Liver (tissue), 9 donors: ENCODE measurements around the gene ZNF862. TPM values are rescaled to one million over a fixed set of nuclear protein-coding genes. Genes with fewer than 3 reads are reported as not detected.

ENCODE experiments used
- DNase-seq: peaks from one replicate; pipeline ENCODE4 v3.0.0-alpha.2; 2017; ENCODE audit warnings: low spot score
- H3K27ac ChIP-seq, 2 donors: one replicate each; pipeline ENCODE4 v1.7.0; 2013; ENCODE audit warnings: inconsistent platforms in 2 of 2, low read length in 2 of 2, control low read depth in 1 of 2, low read depth in 1 of 2, mild to moderate bottlenecking in 1 of 2
- H3K27me3 ChIP-seq, 4 donors: one replicate each; pipeline versions ENCODE4 v1.6.1 to v1.7.0; 2013; ENCODE audit warnings: low read length in 3 of 4, inconsistent platforms in 1 of 4, mild to moderate bottlenecking in 1 of 4, moderate library complexity in 1 of 4; ENCODE audit not compliant: control insufficient read depth in 4 of 4, insufficient read depth in 4 of 4
- H3K36me3 ChIP-seq, 4 donors: one replicate each; pipeline versions ENCODE4 v1.6.1 to v1.7.0; 2013; ENCODE audit warnings: low read length in 3 of 4, mild to moderate bottlenecking in 3 of 4, low read depth in 1 of 4, moderate library complexity in 1 of 4; ENCODE audit not compliant: control insufficient read depth in 4 of 4, insufficient read depth in 3 of 4
- H3K4me1 ChIP-seq, 4 donors: one replicate each; pipeline versions ENCODE4 v1.6.1 to v1.7.0; 2013; ENCODE audit warnings: low read length in 3 of 4, mild to moderate bottlenecking in 3 of 4, moderate library complexity in 1 of 4; ENCODE audit not compliant: control insufficient read depth in 4 of 4, insufficient read depth in 4 of 4
- H3K4me3 ChIP-seq, 3 donors: one replicate each; pipeline versions ENCODE4 v1.6.1 to v1.7.0; 2013; ENCODE audit warnings: low read length in 3 of 3, control low read depth in 1 of 3, low read depth in 1 of 3, mild to moderate bottlenecking in 1 of 3
- H3K9ac ChIP-seq, 2 donors: one replicate each; pipeline ENCODE4 v1.7.0; 2013; ENCODE audit warnings: low read length in 2 of 2, mild to moderate bottlenecking in 2 of 2, moderate library complexity in 2 of 2, control low read depth in 1 of 2, low read depth in 1 of 2
- H3K9me3 ChIP-seq, 4 donors: one replicate each; pipeline versions ENCODE4 v1.6.1 to v1.7.0; 2013; ENCODE audit warnings: low read length in 3 of 4; ENCODE audit not compliant: control insufficient read depth in 4 of 4
- EGR1 ChIP-seq, 2 donors: IDR thresholded peaks; 2 replicates each; pipeline ENCODE4 v1.6.1; 2016 to 2018; ENCODE audit warnings: antibody characterized with exemption in 2 of 2, low read depth in 2 of 2
- FOXA1 ChIP-seq: IDR thresholded peaks from 2 replicates; pipeline ENCODE4 v1.6.1; 2016; ENCODE audit warnings: antibody characterized with exemption
- FOXA2 ChIP-seq: IDR thresholded peaks from 2 replicates; pipeline ENCODE4 v1.6.1; 2016; ENCODE audit warnings: antibody characterized with exemption
- GABPA ChIP-seq, 2 donors: IDR thresholded peaks in 1 of 2; conservative IDR thresholded peaks in 1 of 2; 2 replicates each; pipeline ENCODE4 v1.6.1; 2016; ENCODE audit warnings: antibody characterized with exemption in 2 of 2, mild to moderate bottlenecking in 1 of 2, moderate library complexity in 1 of 2
- HNF4A ChIP-seq, 2 donors: conservative IDR thresholded peaks; 2 replicates each; pipeline ENCODE4 v1.6.1; 2016; ENCODE audit warnings: antibody characterized with exemption in 2 of 2, mild to moderate bottlenecking in 2 of 2
- HNF4G ChIP-seq: IDR thresholded peaks from 2 replicates; pipeline ENCODE4 v1.6.1; 2016; ENCODE audit warnings: antibody characterized with exemption
- JUND ChIP-seq, 2 donors: IDR thresholded peaks; 2 replicates each; pipeline ENCODE4 v1.6.1; 2016; ENCODE audit warnings: antibody characterized with exemption in 2 of 2
- NR2F2 ChIP-seq: IDR thresholded peaks from 2 replicates; pipeline ENCODE4 v1.6.1; 2016; ENCODE audit warnings: antibody characterized with exemption
- RAD21 ChIP-seq, 2 donors: IDR thresholded peaks; 2 replicates each; pipeline ENCODE4 v1.6.1; 2016; ENCODE audit warnings: antibody characterized with exemption in 2 of 2, mild to moderate bottlenecking in 2 of 2
- RXRA ChIP-seq, 2 donors: IDR thresholded peaks; 2 replicates each; pipeline ENCODE4 v1.6.1; 2017 to 2018; ENCODE audit warnings: antibody characterized with exemption in 2 of 2, mild to moderate bottlenecking in 1 of 2
- SP1 ChIP-seq: IDR thresholded peaks from 2 replicates; pipeline ENCODE4 v1.6.1; 2018; ENCODE audit warnings: antibody characterized with exemption, mild to moderate bottlenecking
- TAF1 ChIP-seq: conservative IDR thresholded peaks from 2 replicates; pipeline ENCODE4 v1.6.1; 2016; ENCODE audit warnings: antibody characterized with exemption, mild to moderate bottlenecking
- YY1 ChIP-seq: IDR thresholded peaks from 2 replicates; pipeline ENCODE4 v1.6.1; 2016; ENCODE audit warnings: antibody characterized with exemption, mild to moderate bottlenecking
- WGBS: extraction: QIAGEN DNeasy Blood & Tissue Kit; methylation state at CpG from one replicate; pipeline ENCODE4 v1.1.7; 2013; 5-methylcytosine and 5-hydroxymethylcytosine counted together
- polyA plus RNA-seq, 2 donors: library from polyadenylated mRNA; stranded (reverse) in 1 of 2; unstranded in 1 of 2; fragments of 200-250 nt in 1 of 2; fragments of >200 nt in 1 of 2; fragmentation: Nextera tagmentation in 1 of 2; extraction: Ambion mirVana in 1 of 2; gene quantifications; one replicate each; pipeline versions ENCODE4 v1.2.1 to v1.2.3, GENCODE V29; 2013 to 2015
- total RNA-seq, 2 donors: library from RNA; depleted of rRNA; stranded (reverse); fragments of >200 nt; gene quantifications; one replicate each; pipeline ENCODE4 v1.2.3, GENCODE V29; 2014
- TF ChIP-seq, protein P1 (sequence below): fragments of 150-350 bp; IDR thresholded peaks from 2 replicates; pipeline ENCODE4 v1.5.1; 2017; ENCODE audit warnings: improper control_type of control experiment, low read depth, low read length; ENCODE audit not compliant: missing input control
- TF ChIP-seq, protein P2 (sequence below): IDR thresholded peaks from 2 replicates; pipeline ENCODE4 v1.6.1; 2016; ENCODE audit warnings: antibody characterized with exemption, mild to moderate bottlenecking
- TF ChIP-seq, protein P3 (sequence below): IDR thresholded peaks from 2 replicates; pipeline ENCODE4 v1.6.1; 2016; ENCODE audit warnings: antibody characterized with exemption
- TF ChIP-seq, protein P4 (sequence below): IDR thresholded peaks from 2 replicates; pipeline ENCODE4 v1.6.1; 2016; ENCODE audit warnings: antibody characterized with exemption
- TF ChIP-seq, protein P5 (sequence below): IDR thresholded peaks from 2 replicates; pipeline ENCODE4 v1.6.1; 2016; ENCODE audit warnings: antibody characterized with exemption
- donor health status: healthy.
- donor health status: healthy.
- donor health status: healthy.
- donor health status: healthy.
- donor health status: healthy.

Gene ZNF862
- total and polyA plus RNA-seq, 4 donors, result 1.9 to 9.4 (median 3.8) TPM

DNA sequence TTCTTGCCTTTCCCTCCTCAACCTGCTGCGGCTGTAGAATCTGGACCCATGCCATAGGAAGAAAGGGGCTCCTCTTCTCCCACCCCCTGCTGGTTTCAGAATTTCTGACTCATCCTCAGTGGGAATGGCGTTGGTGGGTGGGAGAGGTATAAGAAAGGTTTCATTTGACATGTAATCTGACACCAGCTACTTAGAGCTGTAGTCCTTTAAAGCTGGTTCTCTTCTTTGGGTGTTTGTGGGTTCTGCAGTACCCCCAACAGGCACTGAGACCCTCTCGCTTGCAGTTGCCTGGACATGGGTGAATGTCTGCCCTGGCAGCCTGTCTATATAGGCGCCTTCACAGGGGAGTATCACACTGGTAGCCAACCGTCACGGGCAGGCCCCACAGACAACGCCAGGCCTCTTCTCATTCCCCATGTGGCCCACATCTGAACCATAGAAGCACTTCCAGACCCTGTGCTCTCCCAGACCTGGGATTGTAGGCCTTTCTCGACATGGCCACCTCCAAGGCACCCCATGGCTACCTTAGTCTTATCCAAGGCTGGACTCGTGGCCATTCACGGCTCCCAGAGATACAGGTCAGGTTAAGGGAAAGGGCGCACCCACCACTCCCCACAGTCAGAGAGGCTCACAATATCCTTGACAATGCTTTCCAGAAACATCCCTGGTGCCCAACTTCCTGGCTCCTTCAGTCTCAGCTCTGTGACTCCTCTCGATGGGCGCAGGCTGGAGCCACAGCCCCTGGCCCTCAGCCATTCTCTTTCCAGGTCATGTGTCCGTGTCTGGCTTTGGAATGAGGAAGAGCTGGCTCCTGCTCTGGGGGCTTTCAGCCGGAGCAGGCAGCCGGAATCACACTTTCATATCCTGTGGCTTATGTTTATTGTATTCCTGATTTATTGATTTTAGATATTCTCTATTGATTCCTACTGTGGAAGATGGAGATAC lies 17.5 kb downstream of the ZNF862 start (continued):
- TF ChIP-seq, protein P1, sequence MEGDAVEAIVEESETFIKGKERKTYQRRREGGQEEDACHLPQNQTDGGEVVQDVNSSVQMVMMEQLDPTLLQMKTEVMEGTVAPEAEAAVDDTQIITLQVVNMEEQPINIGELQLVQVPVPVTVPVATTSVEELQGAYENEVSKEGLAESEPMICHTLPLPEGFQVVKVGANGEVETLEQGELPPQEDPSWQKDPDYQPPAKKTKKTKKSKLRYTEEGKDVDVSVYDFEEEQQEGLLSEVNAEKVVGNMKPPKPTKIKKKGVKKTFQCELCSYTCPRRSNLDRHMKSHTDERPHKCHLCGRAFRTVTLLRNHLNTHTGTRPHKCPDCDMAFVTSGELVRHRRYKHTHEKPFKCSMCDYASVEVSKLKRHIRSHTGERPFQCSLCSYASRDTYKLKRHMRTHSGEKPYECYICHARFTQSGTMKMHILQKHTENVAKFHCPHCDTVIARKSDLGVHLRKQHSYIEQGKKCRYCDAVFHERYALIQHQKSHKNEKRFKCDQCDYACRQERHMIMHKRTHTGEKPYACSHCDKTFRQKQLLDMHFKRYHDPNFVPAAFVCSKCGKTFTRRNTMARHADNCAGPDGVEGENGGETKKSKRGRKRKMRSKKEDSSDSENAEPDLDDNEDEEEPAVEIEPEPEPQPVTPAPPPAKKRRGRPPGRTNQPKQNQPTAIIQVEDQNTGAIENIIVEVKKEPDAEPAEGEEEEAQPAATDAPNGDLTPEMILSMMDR, result no peak
- TF ChIP-seq GABPA (IDR thresholded peaks at IDR 0.05 in 1 of 2, conservative IDR thresholded peaks at IDR 0.05 in 1 of 2) (no peak), FOXA2 (no peak), HNF4G (no peak), RXRA (IDR thresholded peaks at IDR 0.05) (no peak), NR2F2 (no peak), JUND (IDR thresholded peaks at IDR 0.05) (no peak), EGR1 (IDR thresholded peaks at IDR 0.05; ENCODE audit: low read depth in 2 of 2) (no peak)

DNA sequence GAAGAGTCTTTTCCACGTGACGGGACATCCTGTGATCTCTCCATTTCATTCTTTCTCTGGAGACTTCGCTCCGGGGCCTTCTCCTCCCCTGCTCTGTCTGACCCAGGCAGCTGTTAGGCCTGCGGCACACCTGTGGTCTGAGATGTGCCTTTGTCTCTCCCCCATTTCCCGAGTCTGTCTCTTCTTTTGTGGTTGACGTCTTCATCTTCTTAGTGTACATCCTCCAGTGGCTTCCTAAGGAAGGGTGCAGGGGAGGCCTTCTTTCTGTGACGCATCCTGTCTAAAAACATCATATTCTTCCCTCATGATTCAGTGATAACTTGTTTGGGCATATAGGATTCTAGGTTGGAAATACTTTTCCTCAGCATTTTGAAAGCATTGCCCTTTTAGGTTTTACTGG lies 18.4 kb downstream of the ZNF862 start:
- 92% methylated on average over 8 of the region's 8 CpGs for WGBS
- no peak overlapping the region for H3K4me3 ChIP-seq
- H3K9ac ChIP-seq, result no peak overlapping the region
- H3K36me3 ChIP-seq, result peaks cover 2 to 14% (median 3%) of the 10 kb centered on the region in 4 donors
- no peaks in the 10 kb centered on the region for H3K27me3 ChIP-seq
- no peaks in the 10 kb centered on the region for H3K9me3 ChIP-seq
- H3K4me1 ChIP-seq, result peaks cover 0 to 7% (median 4%) of the 10 kb centered on the region in 4 donors
- H3K27ac ChIP-seq, result no peak overlapping the region
- TF ChIP-seq NR2F2 (no peak), RXRA (IDR thresholded peaks at IDR 0.05) (no peak), FOXA1 (no peak), EGR1 (IDR thresholded peaks at IDR 0.05; ENCODE audit: low read depth in 2 of 2) (no peak), FOXA2 (no peak), TAF1 (no peak), RAD21 (IDR thresholded peaks at IDR 0.05) (no peak), HNF4G (no peak), YY1 (no peak), GABPA (IDR thresholded peaks at IDR 0.05 in 1 of 2, conservative IDR thresholded peaks at IDR 0.05 in 1 of 2) (no peak), JUND (IDR thresholded peaks at IDR 0.05) (no peak), HNF4A (conservative IDR thresholded peaks at IDR 0.05) (no peak), SP1 (no peak)
- TF ChIP-seq, protein P2, sequence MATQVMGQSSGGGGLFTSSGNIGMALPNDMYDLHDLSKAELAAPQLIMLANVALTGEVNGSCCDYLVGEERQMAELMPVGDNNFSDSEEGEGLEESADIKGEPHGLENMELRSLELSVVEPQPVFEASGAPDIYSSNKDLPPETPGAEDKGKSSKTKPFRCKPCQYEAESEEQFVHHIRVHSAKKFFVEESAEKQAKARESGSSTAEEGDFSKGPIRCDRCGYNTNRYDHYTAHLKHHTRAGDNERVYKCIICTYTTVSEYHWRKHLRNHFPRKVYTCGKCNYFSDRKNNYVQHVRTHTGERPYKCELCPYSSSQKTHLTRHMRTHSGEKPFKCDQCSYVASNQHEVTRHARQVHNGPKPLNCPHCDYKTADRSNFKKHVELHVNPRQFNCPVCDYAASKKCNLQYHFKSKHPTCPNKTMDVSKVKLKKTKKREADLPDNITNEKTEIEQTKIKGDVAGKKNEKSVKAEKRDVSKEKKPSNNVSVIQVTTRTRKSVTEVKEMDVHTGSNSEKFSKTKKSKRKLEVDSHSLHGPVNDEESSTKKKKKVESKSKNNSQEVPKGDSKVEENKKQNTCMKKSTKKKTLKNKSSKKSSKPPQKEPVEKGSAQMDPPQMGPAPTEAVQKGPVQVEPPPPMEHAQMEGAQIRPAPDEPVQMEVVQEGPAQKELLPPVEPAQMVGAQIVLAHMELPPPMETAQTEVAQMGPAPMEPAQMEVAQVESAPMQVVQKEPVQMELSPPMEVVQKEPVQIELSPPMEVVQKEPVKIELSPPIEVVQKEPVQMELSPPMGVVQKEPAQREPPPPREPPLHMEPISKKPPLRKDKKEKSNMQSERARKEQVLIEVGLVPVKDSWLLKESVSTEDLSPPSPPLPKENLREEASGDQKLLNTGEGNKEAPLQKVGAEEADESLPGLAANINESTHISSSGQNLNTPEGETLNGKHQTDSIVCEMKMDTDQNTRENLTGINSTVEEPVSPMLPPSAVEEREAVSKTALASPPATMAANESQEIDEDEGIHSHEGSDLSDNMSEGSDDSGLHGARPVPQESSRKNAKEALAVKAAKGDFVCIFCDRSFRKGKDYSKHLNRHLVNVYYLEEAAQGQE, result no peak
- TF ChIP-seq, protein P3, sequence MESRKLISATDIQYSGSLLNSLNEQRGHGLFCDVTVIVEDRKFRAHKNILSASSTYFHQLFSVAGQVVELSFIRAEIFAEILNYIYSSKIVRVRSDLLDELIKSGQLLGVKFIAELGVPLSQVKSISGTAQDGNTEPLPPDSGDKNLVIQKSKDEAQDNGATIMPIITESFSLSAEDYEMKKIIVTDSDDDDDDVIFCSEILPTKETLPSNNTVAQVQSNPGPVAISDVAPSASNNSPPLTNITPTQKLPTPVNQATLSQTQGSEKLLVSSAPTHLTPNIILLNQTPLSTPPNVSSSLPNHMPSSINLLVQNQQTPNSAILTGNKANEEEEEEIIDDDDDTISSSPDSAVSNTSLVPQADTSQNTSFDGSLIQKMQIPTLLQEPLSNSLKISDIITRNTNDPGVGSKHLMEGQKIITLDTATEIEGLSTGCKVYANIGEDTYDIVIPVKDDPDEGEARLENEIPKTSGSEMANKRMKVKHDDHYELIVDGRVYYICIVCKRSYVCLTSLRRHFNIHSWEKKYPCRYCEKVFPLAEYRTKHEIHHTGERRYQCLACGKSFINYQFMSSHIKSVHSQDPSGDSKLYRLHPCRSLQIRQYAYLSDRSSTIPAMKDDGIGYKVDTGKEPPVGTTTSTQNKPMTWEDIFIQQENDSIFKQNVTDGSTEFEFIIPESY, result no peak
- TF ChIP-seq, protein P1, result no peak
- TF ChIP-seq, protein P4, sequence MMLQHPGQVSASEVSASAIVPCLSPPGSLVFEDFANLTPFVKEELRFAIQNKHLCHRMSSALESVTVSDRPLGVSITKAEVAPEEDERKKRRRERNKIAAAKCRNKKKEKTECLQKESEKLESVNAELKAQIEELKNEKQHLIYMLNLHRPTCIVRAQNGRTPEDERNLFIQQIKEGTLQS, result no peak
- TF ChIP-seq, protein P5, sequence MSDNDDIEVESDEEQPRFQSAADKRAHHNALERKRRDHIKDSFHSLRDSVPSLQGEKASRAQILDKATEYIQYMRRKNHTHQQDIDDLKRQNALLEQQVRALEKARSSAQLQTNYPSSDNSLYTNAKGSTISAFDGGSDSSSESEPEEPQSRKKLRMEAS, result no peak
- DNase-seq, result no peak
